Prostate gland (tissue), 2 donors: ENCODE measurements around the gene RAPGEF3.

Source experiments
- CTCF ChIP-seq, 4 experiments: fragments of 200-600 bp in 2 of 4; fragments of 450-650 bp in 2 of 4; sonication (generic) in 2 of 4; IDR thresholded peaks; 1 replicate in 3 of 4; 2 replicates in 1 of 4; pipeline ENCODE4 v1.5.1; 2016 to 2019; ENCODE audit warnings: antibody characterized with exemption in 4 of 4, mild to moderate bottlenecking in 2 of 4, moderate library complexity in 2 of 4
- POLR2A ChIP-seq: fragments of 450-650 bp; IDR thresholded peaks from one replicate; pipeline ENCODE4 v1.6.1; 2016; ENCODE audit warnings: antibody characterized with exemption, mild to moderate bottlenecking
- POLR2AphosphoS5 ChIP-seq: sonication (generic); formaldehyde crosslinking; IDR thresholded peaks from one replicate; pipeline ENCODE4 v1.6.1; 2017; ENCODE audit warnings: antibody characterized with exemption

GRCh38 chr12:47769234-47770085 lies 10.8 kb upstream of the RAPGEF3 start:
- TF ChIP-seq CTCF (IDR thresholded peaks at IDR 0.05) (no peak), POLR2AphosphoS5 (no peak), POLR2A (no peak)
